ENCODE results near the gene RIN1. TPM values are rescaled to one million over a fixed set of nuclear protein-coding genes. Genes with fewer than 3 reads are reported as not detected.

The RIN1 gene
- total and polyA plus RNA-seq, 2 of the 13 experiments (the other 11 are each of a cell fraction or from before 2014, with no cell fraction given): 2.4 to 4.1 TPM

- H4K20me1 ChIP-seq (ENCODE audit: insufficient read depth, low read length): peaks cover 4% of the 10 kb centered on the region
- no peak overlapping the region for H2AFZ ChIP-seq (ENCODE audit: low read length)
- no peak overlapping the region for H3K9ac ChIP-seq (ENCODE audit: insufficient read depth, low read depth, low read length)
- intact Hi-C loops (cut with micrococcal nuclease; ENCODE audit: unreplicated experiment) (no loop called here), in situ Hi-C loops (cut with HindIII; ENCODE audit: extremely low pct_ligation_motif_present, low pct_unique_long_range_greater_than_20kb) (no loop called here)
- no peak overlapping the region for H3K4me2 ChIP-seq (ENCODE audit: low read depth, low read length)
- FAIRE-seq (no peak), DNase-seq (ENCODE audit: low spot score) (no peak), ATAC-seq (no peak)
- no TSS peak for BruUV-seq (replicated peaks)
- no peak for TF ChIP-seq ZNF549 (CRISPR knock-in tag; IDR thresholded peaks at IDR 0.05)
- TF ChIP-seq ZNF766 (CRISPR knock-in tag; IDR thresholded peaks at IDR 0.05; ENCODE audit: borderline replicate concordance): no peak
- no peak for TF ChIP-seq ZNF574 (CRISPR knock-in tag; IDR thresholded peaks at IDR 0.05)
- TF ChIP-seq STAT5B (CRISPR knock-in tag; IDR thresholded peaks at IDR 0.05): no peak
- no peak for TF ChIP-seq PRDM4 (CRISPR knock-in tag; IDR thresholded peaks at IDR 0.05; ENCODE audit: borderline replicate concordance)
- TF ChIP-seq ZC3H4 (CRISPR knock-in tag; IDR thresholded peaks at IDR 0.05; ENCODE audit: borderline replicate concordance): no peak
- no peak for TF ChIP-seq ZBED4 (CRISPR knock-in tag; IDR thresholded peaks at IDR 0.05; ENCODE audit: borderline replicate concordance)
- peak; percentile 24 for TF ChIP-seq AGO2 (optimal IDR thresholded peaks at IDR 0.05; ENCODE audit: low read depth, low read length)
- TF ChIP-seq RBFOX2 (IDR thresholded peaks at IDR 0.05; ENCODE audit: low read depth, low read length): peak; percentile 65
- peaks cover 29% of the 10 kb centered on the region for H3K79me2 ChIP-seq (ENCODE audit: insufficient read depth, low read length)
- 100% methylated on average over 1 of the region's 14 CpGs for WGBS (ENCODE audit: low lambda C conversion rate)
- no peak overlapping the region for H3K27ac ChIP-seq (ENCODE audit: extremely low read length, insufficient read depth, low read length)
- POLR2A ChIA-PET: interaction anchor here (1.0 to 1.3 kb wide), 2 partner anchors 29 kb away, joined by 3 to 9 read pairs; no protein-coding TSS in a partner anchor
- H3K4me3 ChIP-seq (replicated peaks in 1 of 3; ENCODE audit: insufficient read depth in 1 of 3, low read depth in 2 of 3, low read length in 3 of 3): no peak overlapping the region
- peaks cover 5 to 23% of the 10 kb centered on the region in 2 experiments; a peak in 4 of 5 replicates for H3K36me3 ChIP-seq (replicated peaks in 1 of 2; ENCODE audit: control insufficient read depth in 1 of 2, insufficient read depth in 2 of 2, low read length in 2 of 2)
- H3K4me1 ChIP-seq (ENCODE audit: insufficient read depth, low read length): peaks cover 62% of the 10 kb centered on the region
- peaks cover 3 to 9% of the 10 kb centered on the region in 2 experiments; a peak in 3 of 5 replicates for H3K27me3 ChIP-seq (ENCODE audit: control insufficient read depth in 1 of 2, insufficient read depth in 2 of 2, low read length in 2 of 2)
- CTCF ChIA-PET (ENCODE audit: low intra/inter-chr PET ratio, low total read pairs): interaction anchor here (1.8 kb wide), 1 partner anchor 44 kb away, joined by 8 read pairs; no protein-coding TSS in a partner anchor
- H3K9me3 ChIP-seq (ENCODE audit: low read length): no peaks in the 10 kb centered on the region
Measured at GRCh38 chr11:66283461-66284105, 52.7 kb downstream of the RIN1 start.

All from HepG2 (cell line).